ENCODE results near the gene PRKAR1B.

GRCh38 chr7:507623-508300 lies 219.3 kb downstream of the PRKAR1B start:
- no peak for TF ChIP-seq CTCF (IDR thresholded peaks at IDR 0.05 in 2 of 3, conservative IDR thresholded peaks at IDR 0.05 in 1 of 3; ENCODE audit: borderline replicate concordance in 1 of 3, insufficient read depth in 1 of 3, low read depth in 2 of 3, low read length in 2 of 3)
- no peak for TF ChIP-seq YY1 (IDR thresholded peaks at IDR 0.05; ENCODE audit: extremely low read depth, insufficient replicate concordance, low read depth, low read length)
- no peak for TF ChIP-seq SRF (IDR thresholded peaks at IDR 0.05; ENCODE audit: low read depth)
- no peak for TF ChIP-seq REST (IDR thresholded peaks at IDR 0.05; ENCODE audit: low read depth)
- TF ChIP-seq ZNF274 (IDR thresholded peaks at IDR 0.05; ENCODE audit: low read depth, low read length) = no peak
- TF ChIP-seq POLR2AphosphoS5 (IDR thresholded peaks at IDR 0.05; ENCODE audit: low read depth, low read length) = no peak
- TF ChIP-seq MAX (IDR thresholded peaks at IDR 0.05) = no peak
- no peak for TF ChIP-seq EZH2 (IDR thresholded peaks at IDR 0.05)
- TF ChIP-seq RAD21 (IDR thresholded peaks at IDR 0.05; ENCODE audit: low read depth) = no peak
- no peak for TF ChIP-seq EGR1 (IDR thresholded peaks at IDR 0.05; ENCODE audit: low read depth)

All from HCT116 (cell line).